ENCODE measurements around the gene MMGT1.

The MMGT1 gene

GRCh38 chrX:135973548-135974278, at the start of gene MMGT1:
Gene MMGT1, minus strand, starts transcription at chrX:135973988. Its CDS starts 313 bp downstream, at chrX:135973675.
- DNase-seq (ENCODE audit: low read depth) = peak; percentile 71

- DNase-seq (ENCODE audit: low read depth) = no peak
Observed at GRCh38 chrX:136021903-136022302, 48.1 kb upstream of the MMGT1 start.

GRCh38 chrX:136021160-136021559, 47.4 kb upstream of the MMGT1 start:
- no peak for DNase-seq (ENCODE audit: low read depth)

GRCh38 chrX:136019226-136019625, 45.4 kb upstream of the MMGT1 start:
- no peak for DNase-seq (ENCODE audit: low read depth)

- DNase-seq (ENCODE audit: low read depth) = no peak
Observed at GRCh38 chrX:136016881-136017280, 43.1 kb upstream of the MMGT1 start.

- DNase-seq (ENCODE audit: low read depth) = no peak
Observed at GRCh38 chrX:136015016-136015415, 41.2 kb upstream of the MMGT1 start.

- DNase-seq (ENCODE audit: low read depth) = no peak
Observed at GRCh38 chrX:135988245-135988644, 14.5 kb upstream of the MMGT1 start.

- DNase-seq (ENCODE audit: low read depth) = no peak
Observed at GRCh38 chrX:135985973-135986310, 12.2 kb upstream of the MMGT1 start.

GRCh38 chrX:135985157-135985972, 11.6 kb upstream of the MMGT1 start, which contains the start of gene SLC9A6:
Gene SLC9A6, plus strand, starts transcription at chrX:135985435. Its CDS starts 224 bp downstream, at chrX:135985659.
- DNase-seq (ENCODE audit: low read depth) = peak; percentile 50

GRCh38 chrX:135984791-135985156, 11.0 kb upstream of the MMGT1 start:
- no peak for DNase-seq (ENCODE audit: low read depth)

GRCh38 chrX:135984256-135984655, 10.5 kb upstream of the MMGT1 start:
- DNase-seq (ENCODE audit: low read depth) = no peak

- DNase-seq (ENCODE audit: low read depth) = no peak
Observed at GRCh38 chrX:135982860-135983259, 9.1 kb upstream of the MMGT1 start.

GRCh38 chrX:135981668-135982067, 7.9 kb upstream of the MMGT1 start:
- no peak for DNase-seq (ENCODE audit: low read depth)

- no peak for DNase-seq (ENCODE audit: low read depth)
Observed at GRCh38 chrX:135981010-135981409, 7.2 kb upstream of the MMGT1 start.

- DNase-seq (ENCODE audit: low read depth) = no peak
Observed at GRCh38 chrX:135977611-135978010, 3.8 kb upstream of the MMGT1 start.

GRCh38 chrX:135975421-135975820, 1.6 kb upstream of the MMGT1 start:
- DNase-seq (ENCODE audit: low read depth) = no peak

GRCh38 chrX:135974279-135974856, 580 bp upstream of the MMGT1 start:
- peak; percentile 55 for DNase-seq (ENCODE audit: low read depth)

GRCh38 chrX:135973025-135973547, 702 bp downstream of the MMGT1 start:
- DNase-seq (ENCODE audit: low read depth) = no peak

- DNase-seq (ENCODE audit: low read depth) = no peak
Observed at GRCh38 chrX:135951291-135951690, 22.5 kb downstream of the MMGT1 start.

- no peak for DNase-seq (ENCODE audit: low read depth)
Observed at GRCh38 chrX:135944486-135944885, 29.3 kb downstream of the MMGT1 start.

GRCh38 chrX:135931644-135932487, 41.9 kb downstream of the MMGT1 start:
- peak; percentile 13 for DNase-seq (ENCODE audit: low read depth)

- DNase-seq (ENCODE audit: low read depth) = no peak
Observed at GRCh38 chrX:135927897-135928296, 45.9 kb downstream of the MMGT1 start.

All from stimulated activated CD4-positive, alpha-beta T cell treated with anti-CD3 and anti-CD28 coated beads, Interleukin-2, amount 100 ng/mL, for 4 hours (primary cell).